ENCODE data around the gene LRRK2. TPM values are rescaled to one million over a fixed set of nuclear protein-coding genes. Genes with fewer than 3 reads are reported as not detected.

Gene LRRK2
- total RNA-seq, 4 donors from 2014 or later = 4.5 to 10.7 (median 6.2) TPM

DNA sequence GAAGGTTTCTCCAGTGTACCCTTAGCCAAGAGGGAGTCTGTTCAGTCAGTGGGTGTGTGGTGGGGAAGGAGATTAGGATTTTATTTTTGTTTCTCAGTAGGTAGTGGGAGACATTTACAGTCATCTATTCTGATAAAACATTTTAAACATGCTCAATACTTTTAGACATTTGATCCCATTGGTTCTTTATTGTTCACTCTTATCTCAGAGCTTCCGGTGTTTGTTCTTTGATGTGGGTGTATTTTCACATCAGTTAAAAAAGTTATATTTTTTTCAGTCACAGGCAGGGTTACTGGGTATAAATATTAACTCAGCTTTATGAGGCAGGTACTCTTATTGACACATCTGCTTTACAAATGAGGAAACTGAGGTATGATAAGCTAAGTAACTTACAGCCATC lies 43.3 kb upstream of the LRRK2 start:
- no peak overlapping the region for H3K4me3 ChIP-seq
- no peaks in the 10 kb centered on the region for H3K36me3 ChIP-seq
- in situ Hi-C loops (cut with MboI; ENCODE audit: low sequenced_read_pairs in 4 of 4) (no loop called here), intact Hi-C loops (cut with DNase I; ENCODE audit: low total_unique reads) (no loop called here)
- H3K27ac ChIP-seq = no peak overlapping the region
- no peaks in the 10 kb centered on the region for H3K27me3 ChIP-seq
- ATAC-seq = no peak
- H3K4me1 ChIP-seq = no peaks in the 10 kb centered on the region
- no peaks in the 10 kb centered on the region for H3K9me3 ChIP-seq
- no peak for DNase-seq
- TF ChIP-seq, protein P1, sequence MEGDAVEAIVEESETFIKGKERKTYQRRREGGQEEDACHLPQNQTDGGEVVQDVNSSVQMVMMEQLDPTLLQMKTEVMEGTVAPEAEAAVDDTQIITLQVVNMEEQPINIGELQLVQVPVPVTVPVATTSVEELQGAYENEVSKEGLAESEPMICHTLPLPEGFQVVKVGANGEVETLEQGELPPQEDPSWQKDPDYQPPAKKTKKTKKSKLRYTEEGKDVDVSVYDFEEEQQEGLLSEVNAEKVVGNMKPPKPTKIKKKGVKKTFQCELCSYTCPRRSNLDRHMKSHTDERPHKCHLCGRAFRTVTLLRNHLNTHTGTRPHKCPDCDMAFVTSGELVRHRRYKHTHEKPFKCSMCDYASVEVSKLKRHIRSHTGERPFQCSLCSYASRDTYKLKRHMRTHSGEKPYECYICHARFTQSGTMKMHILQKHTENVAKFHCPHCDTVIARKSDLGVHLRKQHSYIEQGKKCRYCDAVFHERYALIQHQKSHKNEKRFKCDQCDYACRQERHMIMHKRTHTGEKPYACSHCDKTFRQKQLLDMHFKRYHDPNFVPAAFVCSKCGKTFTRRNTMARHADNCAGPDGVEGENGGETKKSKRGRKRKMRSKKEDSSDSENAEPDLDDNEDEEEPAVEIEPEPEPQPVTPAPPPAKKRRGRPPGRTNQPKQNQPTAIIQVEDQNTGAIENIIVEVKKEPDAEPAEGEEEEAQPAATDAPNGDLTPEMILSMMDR (IDR thresholded peaks at IDR 0.05 in 4 of 5, conservative IDR thresholded peaks at IDR 0.05 in 1 of 5) = no peak

- H3K27ac ChIP-seq = no peak overlapping the region
- H3K36me3 ChIP-seq = no peaks in the 10 kb centered on the region
- ATAC-seq (no peak), DNase-seq (no peak)
- TF ChIP-seq, protein P1 (IDR thresholded peaks at IDR 0.05 in 4 of 5, conservative IDR thresholded peaks at IDR 0.05 in 1 of 5) = no peak
- no peaks in the 10 kb centered on the region for H3K9me3 ChIP-seq
- intact Hi-C loops (cut with DNase I; ENCODE audit: low total_unique reads) = no loop called here
- no peaks in the 10 kb centered on the region for H3K27me3 ChIP-seq
- no peak overlapping the region for H3K4me3 ChIP-seq
- no peaks in the 10 kb centered on the region for H3K4me1 ChIP-seq
- in situ Hi-C loops (cut with MboI; ENCODE audit: low sequenced_read_pairs in 4 of 4) = no loop called here
These were observed 41.1 kb upstream of the LRRK2 start for GRCh38 chr12:40183715-40184114.

DNA sequence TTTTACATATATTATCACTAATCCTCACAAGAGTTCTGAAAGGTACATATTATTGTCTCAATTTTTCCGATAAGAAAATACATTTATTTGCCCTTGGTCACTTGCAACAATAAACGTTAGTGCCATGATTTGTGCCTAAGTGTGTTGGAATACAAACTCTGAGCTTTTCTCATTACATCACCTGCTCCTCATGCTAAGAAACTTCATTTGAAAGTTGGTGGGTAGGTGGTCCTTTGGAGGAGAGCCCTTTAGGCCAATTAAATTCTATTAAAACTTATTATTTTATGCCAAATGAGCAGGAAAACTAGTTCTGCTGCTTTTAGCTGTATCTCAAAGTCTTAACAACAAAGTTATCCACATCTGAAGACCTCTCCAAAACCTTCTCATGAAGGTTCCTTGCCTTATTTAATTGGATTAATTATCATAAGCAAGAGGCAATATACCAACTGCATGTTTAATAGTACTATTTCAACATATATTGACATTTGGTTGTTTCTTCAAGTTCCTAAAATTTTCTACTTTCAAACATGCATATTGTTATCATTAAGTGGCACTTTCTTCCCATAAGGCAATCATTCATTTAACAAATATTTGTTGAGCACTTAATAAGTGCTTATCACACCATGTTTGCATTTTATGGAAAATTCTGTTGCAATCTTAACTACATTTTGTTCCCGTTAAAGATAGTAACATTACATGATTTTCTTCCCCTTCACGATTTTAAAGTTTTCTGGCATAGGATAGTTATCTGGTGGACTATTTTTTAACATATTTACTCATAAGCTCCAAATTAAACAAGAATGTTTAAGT lies 40.1 kb upstream of the LRRK2 start:
- DNase-seq (no peak), ATAC-seq (no peak)
- Histone ChIP-seq H3K27me3 (no peaks in the 10 kb centered on the region), H3K36me3 (no peaks in the 10 kb centered on the region), H3K27ac (no peak overlapping the region), H3K4me1 (no peaks in the 10 kb centered on the region), H3K9me3 (no peaks in the 10 kb centered on the region), H3K4me3 (no peak overlapping the region)
- in situ Hi-C loops (cut with MboI; ENCODE audit: low sequenced_read_pairs in 4 of 4) (no loop called here), intact Hi-C loops (cut with DNase I; ENCODE audit: low total_unique reads) (loop anchor here (1.0 kb wide), 1 partner anchor 21 kb away; no protein-coding TSS in a partner anchor)
- TF ChIP-seq, protein P1 (IDR thresholded peaks at IDR 0.05 in 4 of 5, conservative IDR thresholded peaks at IDR 0.05 in 1 of 5) = no peak
- no peak for TF ChIP-seq POLR2A (IDR thresholded peaks at IDR 0.05)

DNA sequence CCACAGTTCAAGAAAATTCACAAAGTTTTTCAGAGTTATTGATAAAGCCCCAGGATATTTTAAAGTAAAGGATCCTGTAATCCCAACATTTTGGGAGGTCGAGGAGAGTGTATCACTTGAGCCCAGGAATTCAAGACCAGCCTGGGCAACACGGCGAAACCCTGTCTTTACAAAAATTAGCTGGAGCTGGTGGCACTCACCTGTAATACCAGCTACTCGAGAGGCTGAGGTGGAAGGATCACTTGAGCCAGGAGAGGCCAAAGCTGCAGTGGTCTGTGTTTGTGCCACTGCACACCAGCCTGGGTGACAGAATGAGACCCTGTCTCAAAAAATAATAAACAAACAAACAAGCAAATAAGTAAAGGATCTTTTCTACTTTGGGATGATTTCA lies 39.5 kb upstream of the LRRK2 start:
- DNase-seq (no peak), ATAC-seq (no peak)
- H3K36me3 ChIP-seq = no peaks in the 10 kb centered on the region
- H3K4me1 ChIP-seq = no peaks in the 10 kb centered on the region
- intact Hi-C loops (cut with DNase I; ENCODE audit: low total_unique reads) (loop anchor here (1.0 kb wide), 1 partner anchor 22 kb away; no protein-coding TSS in a partner anchor), in situ Hi-C loops (cut with MboI; ENCODE audit: low sequenced_read_pairs in 4 of 4) (no loop called here)
- H3K27ac ChIP-seq = no peak overlapping the region
- no peaks in the 10 kb centered on the region for H3K27me3 ChIP-seq
- H3K9me3 ChIP-seq = no peaks in the 10 kb centered on the region
- no peak overlapping the region for H3K4me3 ChIP-seq
- TF ChIP-seq, protein P1 (IDR thresholded peaks at IDR 0.05 in 4 of 5, conservative IDR thresholded peaks at IDR 0.05 in 1 of 5) = no peak
- no peak for TF ChIP-seq POLR2A (IDR thresholded peaks at IDR 0.05)

Data from gastrocnemius medialis (tissue), 4 donors.